GM19238 (cell line): Measurements from ENCODE around the gene HFE.
A peak's percentile ranks its signal among the peaks of the same experiment; 100 is the strongest.
"Not testable (repeated sequence)": the region's sequence is repeated elsewhere in the genome, so short reads cannot be mapped to it uniquely, and the experiment has no call there.

ENCODE experiments used
- DNase-seq: peaks from one replicate; pipeline ENCODE4 v3.0.0; 2011; ENCODE audit warnings: low spot score; ENCODE audit not compliant: insufficient read length

The HFE gene

GRCh38 chr6:26105842-26106241 lies 18.6 kb downstream of the HFE start:
- no peak for DNase-seq

GRCh38 chr6:26107935-26108334 lies 20.7 kb downstream of the HFE start:
- no peak for DNase-seq

- DNase-seq = no peak
Measured at GRCh38 chr6:26109772-26110171, 22.5 kb downstream of the HFE start.

DNA sequence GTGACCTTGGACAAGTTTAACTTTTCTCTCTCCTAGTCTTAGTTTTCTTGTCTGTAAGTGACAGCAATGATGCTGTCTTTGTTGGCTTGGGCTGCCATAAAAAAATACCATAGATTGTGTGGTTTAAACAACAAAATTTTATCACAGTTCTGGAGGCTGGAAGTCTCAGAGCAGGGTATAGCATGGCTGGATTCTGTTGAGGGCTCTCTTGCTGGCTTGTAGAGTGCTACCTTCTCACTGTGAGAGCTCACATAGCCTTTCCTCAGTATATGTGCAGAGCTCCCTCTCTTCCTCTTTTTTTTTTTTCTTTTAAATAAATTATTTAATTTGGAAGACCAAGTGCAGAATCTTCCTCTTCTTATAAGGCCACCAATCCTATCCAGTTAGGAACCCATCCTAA lies 26.3 kb downstream of the HFE start:
- no peak for DNase-seq

DNA sequence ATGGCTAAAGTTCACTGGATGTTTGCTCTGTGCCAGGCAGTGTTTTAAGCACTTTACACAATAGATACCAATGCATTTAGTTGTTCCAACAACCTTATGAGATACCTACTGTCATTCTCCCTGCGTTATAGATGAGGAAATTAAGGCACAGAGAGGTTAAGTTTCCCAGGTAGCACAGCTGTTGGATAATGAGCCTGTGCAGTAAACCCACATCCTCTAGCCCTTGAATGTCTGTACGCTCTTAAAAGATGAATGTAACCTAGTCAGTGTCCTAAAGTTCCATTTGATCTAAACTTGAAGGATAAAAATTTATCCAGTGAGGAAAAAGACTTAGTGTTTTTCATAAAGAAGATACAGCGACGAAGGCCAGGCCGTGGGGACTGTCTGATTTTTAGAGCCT lies 28.0 kb downstream of the HFE start:
- no peak for DNase-seq

DNA sequence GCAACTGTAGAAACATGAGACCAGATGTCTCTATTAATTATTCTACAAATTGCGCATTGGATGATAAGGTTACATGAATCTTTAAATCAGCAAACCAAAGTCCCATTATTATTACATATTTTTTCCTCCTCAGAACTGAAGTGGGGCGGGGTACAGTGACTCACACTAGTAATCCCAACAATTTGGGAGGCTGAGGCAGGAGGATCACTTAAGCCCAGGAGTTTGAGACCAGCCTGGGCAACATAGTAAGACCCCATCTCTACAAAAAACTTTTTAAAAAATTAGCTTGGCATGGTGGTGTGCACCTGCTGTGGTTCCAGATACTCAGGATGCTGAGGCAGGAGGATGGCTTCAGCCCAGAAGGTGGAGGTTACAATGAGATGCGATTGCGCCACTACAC lies 29.0 kb downstream of the HFE start:
- DNase-seq = no peak

- no peak for DNase-seq
Measured at GRCh38 chr6:26118999-26119398, 31.8 kb downstream of the HFE start.

GRCh38 chr6:26120115-26120514 lies 32.9 kb downstream of the HFE start:
- not testable (repeated sequence) for DNase-seq

DNA sequence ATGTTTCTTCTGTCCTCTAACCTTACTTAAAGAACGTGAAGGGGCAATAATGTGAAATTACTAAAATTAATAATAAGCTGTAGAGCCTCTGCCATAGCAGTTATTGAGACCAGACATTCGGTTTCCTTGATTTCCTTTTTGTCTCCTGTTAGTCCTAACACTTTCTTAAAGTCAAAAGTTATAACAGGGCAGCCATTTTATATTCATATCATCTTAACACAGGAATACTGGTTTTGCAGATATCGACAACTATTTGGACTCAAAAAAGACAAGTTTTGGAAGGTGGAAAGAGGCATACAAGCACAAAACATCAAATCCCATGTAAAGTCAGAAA lies 33.5 kb downstream of the HFE start:
- no peak for DNase-seq

- no peak for DNase-seq
Measured at GRCh38 chr6:26121141-26122004, 34.1 kb downstream of the HFE start.

DNA sequence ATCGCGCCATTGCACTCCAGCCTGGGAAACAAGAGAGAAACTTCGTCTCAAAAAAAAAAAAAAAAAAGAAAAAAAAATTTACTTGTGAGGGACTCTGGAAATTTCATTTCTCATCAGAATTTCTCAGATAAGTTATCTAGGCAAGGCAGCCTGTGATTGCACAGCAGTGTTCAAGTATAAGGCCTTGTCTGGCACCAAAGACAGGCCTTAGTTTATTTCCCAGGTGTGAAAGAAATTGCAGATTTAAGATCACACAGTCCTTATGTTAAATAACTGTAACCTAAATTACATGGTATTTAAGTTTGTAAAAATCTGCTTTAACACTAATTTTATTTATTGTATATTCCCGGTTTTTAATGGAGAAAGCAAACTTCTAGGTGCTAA lies 34.8 kb downstream of the HFE start:
- DNase-seq = no peak

GRCh38 chr6:26122402-26122792 lies 35.2 kb downstream of the HFE start:
- no peak for DNase-seq

DNA sequence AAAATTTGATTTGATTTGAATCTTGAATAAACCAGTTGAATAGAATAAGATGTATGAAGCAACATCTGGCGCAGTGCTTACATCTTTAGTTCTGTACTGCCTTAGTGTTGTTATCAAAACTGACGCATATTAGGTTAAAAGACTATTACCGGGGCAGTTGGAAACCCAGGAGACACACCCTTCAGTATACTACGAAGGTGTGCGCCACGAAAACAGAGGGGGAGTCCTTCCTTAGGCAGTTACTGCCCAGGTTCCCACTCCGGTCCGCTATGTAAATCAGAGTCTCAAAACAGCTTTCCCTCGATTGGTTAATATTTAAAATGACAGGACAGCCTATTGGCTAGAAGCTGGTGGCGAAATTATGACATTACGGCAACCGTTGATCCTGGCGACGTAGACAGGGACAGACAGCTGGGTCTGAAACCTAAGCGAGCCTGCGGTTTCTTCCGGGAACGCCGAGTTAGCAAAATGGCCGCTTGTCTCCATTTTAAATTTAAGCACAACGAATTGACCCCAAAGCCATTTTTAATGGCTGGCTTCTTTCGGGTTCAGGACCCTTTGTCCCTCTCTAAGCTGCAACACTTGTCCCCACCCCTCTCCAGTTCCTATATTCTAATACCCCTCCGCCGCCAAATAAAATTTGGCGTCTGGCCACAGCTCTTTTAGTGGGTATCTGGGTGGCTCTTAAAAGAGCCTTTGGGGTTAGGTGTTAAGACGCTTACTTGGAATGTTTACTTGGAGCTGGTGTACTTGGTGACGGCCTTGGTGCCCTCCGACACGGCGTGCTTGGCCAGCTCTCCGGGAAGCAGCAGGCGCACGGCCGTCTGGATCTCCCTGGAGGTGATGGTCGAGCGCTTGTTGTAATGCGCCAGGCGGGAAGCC lies 35.8 kb downstream of the HFE start:
- peak; percentile 33 for DNase-seq

- DNase-seq = no peak
Measured at GRCh38 chr6:26123675-26123946, 36.4 kb downstream of the HFE start.

DNA sequence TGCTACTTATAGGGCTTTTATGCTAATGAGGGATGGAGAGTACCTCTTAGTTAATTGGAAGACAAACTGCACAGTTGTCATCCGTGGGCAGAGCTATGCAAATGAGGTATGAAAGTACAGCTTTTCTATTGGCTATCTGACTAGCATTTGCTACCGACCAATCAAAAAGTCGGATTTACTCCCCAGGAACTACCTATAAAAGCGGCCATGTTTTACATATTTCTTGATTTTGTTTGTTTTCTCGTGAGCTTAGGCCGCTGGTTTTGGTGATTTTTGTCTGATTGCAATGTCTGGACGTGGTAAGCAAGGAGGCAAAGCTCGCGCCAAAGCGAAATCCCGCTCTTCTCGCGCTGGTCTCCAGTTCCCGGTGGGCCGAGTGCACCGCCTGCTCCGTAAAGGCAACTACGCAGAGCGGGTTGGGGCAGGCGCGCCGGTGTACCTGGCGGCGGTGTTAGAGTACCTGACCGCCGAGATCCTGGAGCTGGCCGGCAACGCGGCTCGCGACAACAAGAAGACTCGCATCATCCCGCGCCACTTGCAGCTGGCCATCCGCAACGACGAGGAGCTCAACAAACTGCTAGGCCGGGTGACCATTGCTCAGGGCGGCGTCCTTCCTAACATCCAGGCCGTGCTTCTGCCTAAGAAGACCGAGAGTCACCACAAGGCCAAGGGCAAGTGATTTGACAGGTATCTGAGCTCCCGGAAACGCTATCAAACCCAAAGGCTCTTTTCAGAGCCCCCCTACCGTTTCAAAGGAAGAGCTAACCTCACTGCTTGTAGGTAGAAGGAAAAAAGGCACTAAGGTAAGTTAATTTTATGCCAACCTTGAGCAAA lies 36.9 kb downstream of the HFE start:
- peak; percentile 40 for DNase-seq

DNA sequence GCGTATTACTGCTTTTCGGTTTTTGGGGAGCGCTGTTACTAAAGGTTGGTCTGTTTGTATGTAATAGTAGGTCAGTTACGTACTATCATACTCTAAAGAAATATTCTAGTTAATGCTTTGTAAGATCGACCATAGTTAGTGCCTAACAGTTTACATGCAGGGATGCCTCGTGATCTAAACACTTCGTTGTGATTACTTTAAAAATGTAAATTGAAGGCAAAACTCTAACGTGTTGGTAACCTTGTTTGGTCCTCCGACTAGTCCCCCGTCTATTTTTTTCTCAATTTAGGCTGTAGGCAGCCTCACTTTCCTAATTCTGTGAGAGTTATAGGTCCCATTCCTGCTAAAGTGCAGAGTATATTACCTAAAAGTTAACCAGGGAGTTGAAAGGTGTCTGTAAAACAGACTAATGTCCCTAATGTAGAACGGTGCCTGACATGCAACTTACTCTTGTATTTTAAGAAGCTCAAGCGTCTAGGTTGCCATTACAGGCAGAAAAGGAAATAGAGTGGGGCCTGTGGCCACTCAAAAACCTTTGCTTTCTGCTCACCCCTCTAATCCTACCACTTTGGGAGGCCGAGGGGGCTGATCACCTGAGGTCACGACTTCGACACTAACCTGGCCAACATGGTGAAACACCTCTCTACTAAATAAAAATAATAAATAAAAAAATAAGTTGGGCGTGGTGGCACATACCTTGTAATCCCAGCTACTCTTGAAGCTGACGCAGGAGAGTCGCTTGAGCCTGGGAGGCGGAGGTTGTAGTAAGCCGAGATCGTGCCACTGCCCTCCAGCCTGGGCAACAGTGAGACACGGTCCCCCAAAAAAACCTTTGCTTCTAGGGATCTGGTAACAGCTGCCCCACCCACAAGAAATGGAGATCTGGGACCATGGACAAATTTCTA lies 37.8 kb downstream of the HFE start:
- no peak for DNase-seq

DNA sequence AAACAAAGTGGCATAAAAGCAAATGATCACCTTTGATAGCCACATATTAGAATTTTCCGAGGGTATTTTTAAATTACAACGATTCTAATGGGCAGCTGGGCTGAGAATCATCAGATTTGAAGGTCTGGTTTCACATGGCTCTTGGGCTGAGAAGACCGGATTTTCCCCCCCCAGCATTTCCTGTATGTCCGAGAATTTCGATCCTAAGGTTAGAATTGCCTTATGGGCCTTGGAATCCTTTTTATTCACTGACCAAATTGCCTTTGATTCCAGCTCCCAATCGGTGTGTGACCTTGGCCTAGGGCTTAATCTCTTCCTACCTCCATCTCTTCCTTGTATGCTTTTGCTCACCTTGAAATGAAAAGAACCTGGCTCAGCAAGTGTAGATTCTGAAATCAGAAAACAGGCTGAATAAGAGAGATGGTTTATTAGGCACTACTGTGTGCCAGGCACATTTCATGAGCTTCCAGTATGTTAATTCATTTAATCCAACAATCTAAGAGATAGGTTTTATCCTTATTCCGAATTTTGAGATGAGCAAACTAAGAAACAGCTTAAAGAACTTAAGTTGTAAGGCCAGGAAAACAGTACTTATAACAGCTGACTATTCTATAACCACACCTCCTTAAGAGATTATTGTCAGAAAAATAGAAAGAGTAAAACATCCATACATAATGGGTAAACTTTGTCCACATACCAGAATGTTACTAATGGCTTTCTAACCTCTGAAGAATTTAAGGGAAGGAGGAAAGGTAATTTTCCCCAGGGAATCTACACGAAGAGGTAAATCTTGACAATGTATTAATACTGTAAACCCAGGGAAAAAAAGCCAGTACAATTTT lies 39.4 kb downstream of the HFE start:
- no peak for DNase-seq

DNA sequence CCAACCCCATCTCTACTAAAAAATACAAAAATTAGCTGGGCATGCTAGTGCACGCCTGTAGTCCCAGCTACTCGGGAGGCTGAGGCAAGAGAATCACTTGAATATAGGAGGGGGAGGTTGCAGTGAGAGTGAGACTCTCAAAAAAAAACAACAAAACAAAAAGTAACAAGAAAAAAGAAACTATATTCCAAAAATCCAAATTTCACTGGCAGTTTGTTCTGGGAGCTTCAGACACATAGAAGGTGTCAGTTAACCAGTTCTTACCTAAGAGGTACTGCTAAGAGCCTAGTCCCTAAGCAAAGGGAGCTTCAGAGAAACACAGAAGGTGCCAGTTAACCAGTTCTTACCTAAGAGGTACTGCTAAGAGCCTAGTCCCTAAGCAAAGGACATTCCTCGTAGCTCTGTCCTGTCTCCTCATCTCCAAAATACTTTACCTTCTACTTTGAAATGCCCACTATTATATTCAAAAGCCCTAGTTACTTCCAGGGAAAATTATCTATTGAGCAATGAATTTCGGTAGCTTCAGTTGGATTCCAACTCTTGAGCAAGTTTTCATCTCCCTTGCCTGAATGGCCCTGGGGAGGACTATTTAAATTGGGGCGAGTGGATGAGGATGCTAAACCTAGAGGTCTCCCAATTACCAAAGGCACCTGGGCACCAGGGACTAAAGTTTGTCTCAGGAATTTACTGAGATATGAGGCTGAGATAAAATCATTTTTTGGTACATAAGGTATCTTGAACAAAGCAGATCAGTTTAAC lies 41.0 kb downstream of the HFE start:
- no peak for DNase-seq

- DNase-seq = no peak
Measured at GRCh38 chr6:26129656-26130055, 42.4 kb downstream of the HFE start.
